ENCODE measurements around the gene FCN1.

FCN1 gene

DNA sequence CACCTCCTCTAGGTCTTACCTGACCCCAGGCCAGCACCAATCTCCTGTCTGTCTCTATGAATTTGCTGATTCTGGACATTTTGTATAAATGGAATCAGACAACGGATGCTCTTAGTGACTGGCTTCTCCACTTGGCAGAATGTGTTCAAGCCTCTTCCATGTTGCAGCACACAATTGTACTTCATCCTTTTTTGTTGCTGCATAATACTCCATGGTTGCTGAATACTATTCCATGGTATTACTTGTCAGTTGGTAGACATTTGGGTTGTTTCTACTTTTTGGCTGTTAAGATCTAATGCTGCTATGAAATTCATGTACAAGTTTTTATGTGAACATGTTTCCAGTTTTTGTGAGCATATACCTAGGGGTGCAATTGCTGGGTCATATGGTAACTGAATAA lies 34.3 kb upstream of the FCN1 start:
- no peak overlapping the region for H3K4me3 ChIP-seq (ENCODE audit: low read depth, low read length)
- DNase-seq (ENCODE audit: low read depth) = no peak
- TF ChIP-seq, protein P1, sequence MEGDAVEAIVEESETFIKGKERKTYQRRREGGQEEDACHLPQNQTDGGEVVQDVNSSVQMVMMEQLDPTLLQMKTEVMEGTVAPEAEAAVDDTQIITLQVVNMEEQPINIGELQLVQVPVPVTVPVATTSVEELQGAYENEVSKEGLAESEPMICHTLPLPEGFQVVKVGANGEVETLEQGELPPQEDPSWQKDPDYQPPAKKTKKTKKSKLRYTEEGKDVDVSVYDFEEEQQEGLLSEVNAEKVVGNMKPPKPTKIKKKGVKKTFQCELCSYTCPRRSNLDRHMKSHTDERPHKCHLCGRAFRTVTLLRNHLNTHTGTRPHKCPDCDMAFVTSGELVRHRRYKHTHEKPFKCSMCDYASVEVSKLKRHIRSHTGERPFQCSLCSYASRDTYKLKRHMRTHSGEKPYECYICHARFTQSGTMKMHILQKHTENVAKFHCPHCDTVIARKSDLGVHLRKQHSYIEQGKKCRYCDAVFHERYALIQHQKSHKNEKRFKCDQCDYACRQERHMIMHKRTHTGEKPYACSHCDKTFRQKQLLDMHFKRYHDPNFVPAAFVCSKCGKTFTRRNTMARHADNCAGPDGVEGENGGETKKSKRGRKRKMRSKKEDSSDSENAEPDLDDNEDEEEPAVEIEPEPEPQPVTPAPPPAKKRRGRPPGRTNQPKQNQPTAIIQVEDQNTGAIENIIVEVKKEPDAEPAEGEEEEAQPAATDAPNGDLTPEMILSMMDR (IDR thresholded peaks at IDR 0.05; ENCODE audit: low read depth, low read length) = no peak
- TF ChIP-seq MYC (IDR thresholded peaks at IDR 0.05; ENCODE audit: low read depth, low read length) (no peak), POLR2A (IDR thresholded peaks at IDR 0.05; ENCODE audit: extremely low read depth, insufficient read length) (no peak)
- TF ChIP-seq, protein P2, sequence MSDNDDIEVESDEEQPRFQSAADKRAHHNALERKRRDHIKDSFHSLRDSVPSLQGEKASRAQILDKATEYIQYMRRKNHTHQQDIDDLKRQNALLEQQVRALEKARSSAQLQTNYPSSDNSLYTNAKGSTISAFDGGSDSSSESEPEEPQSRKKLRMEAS (IDR thresholded peaks at IDR 0.05; ENCODE audit: low read depth, low read length) = no peak

DNA sequence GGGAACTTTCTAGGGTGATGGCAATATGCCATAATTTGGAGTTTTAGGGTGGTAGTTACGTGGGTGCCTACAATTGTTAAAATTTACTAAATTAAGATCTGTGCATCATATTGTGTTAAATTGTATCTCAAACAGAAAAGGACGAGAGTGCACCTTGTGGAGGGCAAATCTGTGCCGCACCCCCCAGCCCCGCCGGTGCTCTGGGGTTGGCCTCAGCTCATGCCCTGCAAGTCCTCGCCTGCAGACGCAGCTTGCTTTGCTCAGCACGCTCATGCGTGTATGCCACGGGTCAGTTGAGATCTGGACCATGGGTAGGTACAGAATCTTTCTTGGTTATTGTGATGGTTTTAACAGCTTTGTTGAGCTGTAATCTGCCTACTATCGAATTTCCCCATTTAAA lies 33.7 kb upstream of the FCN1 start:
- H3K4me3 ChIP-seq (ENCODE audit: low read depth, low read length) = no peak overlapping the region
- no peak for TF ChIP-seq POLR2A (IDR thresholded peaks at IDR 0.05; ENCODE audit: extremely low read depth, insufficient read length)
- no peak for TF ChIP-seq MYC (IDR thresholded peaks at IDR 0.05; ENCODE audit: low read depth, low read length)
- TF ChIP-seq, protein P1 (IDR thresholded peaks at IDR 0.05; ENCODE audit: low read depth, low read length) = no peak
- TF ChIP-seq, protein P2 (IDR thresholded peaks at IDR 0.05; ENCODE audit: low read depth, low read length) = no peak
- DNase-seq (ENCODE audit: low read depth) = no peak

DNA sequence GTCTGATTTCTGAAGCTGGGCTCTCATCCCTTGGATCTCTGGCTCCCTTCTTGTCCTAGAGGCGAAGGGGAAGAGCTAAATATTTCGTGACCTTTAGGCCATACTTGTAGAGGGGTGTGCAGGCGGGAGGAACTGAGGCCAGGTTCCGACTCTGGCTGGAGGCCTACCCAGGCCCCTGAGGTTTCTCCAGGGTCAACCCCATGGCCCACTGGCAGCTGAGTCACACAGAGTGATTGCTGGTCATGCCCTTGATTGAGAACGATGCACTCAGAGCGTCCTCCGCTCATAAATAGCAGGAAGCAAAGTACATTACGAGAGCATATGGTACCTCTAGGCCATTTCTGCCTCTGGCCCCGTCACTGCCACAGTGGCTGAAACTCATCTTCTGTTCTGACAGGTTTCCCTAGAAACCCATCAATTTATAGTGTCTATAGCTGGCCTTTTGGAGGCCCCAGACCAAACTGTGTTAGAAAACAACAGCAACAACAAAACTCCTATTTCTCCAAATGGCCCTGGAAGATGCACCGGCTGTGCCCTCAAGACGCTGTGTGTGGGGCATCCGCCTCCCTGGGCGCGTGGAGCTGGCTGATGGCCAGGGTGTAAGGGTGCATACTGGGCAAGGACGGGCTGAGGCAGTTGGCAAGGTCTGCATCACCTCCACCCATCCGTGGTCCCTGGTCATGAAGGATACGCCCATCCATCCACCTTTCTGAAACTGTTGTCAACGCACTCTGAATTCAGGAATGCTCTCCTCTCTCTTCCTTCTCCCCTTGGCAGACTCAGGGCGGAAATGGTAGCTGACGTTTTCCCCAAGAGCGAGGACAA lies 32.9 kb upstream of the FCN1 start:
- no peak overlapping the region for H3K4me3 ChIP-seq (ENCODE audit: low read depth, low read length)
- TF ChIP-seq, protein P1 (IDR thresholded peaks at IDR 0.05; ENCODE audit: low read depth, low read length) = no peak
- no peak for TF ChIP-seq MYC (IDR thresholded peaks at IDR 0.05; ENCODE audit: low read depth, low read length)
- TF ChIP-seq, protein P2 (IDR thresholded peaks at IDR 0.05; ENCODE audit: low read depth, low read length) = no peak
- no peak for DNase-seq (ENCODE audit: low read depth)

DNA sequence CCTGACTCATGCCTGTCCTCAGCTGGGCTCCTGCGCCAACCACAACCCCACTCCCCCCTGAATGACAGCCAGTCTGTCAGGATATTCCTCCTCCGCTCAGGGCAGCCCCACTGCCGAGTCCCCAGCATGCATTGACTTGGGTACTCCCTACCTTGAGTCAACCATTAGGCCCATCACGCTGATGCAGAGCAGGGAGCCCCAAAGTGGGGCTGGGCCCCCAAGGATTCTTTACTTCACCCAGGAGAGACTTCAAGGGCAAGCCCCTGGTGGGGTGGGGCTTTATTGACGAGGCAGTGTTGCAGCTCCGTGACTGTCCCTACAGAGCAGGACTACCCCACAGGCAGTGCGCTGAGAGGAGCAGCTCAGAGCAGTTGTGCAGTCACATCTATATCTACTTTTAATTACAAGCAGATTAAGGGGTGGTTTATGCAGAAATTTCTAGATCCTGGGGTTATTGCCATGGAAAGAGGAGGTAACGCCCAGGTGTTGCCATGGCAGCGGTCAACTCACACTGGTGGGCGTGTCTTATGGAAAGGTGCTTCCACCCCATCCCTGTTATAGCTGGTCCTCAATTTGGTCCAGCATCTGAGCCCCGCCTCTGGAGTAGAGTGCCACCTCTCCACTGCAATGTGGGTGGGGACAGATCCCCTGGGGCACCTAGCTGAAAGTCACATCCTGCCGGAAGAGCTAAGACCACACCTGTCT lies 32.1 kb upstream of the FCN1 start:
- TF ChIP-seq, protein P2 (IDR thresholded peaks at IDR 0.05; ENCODE audit: low read depth, low read length) = no peak
- TF ChIP-seq, protein P1 (IDR thresholded peaks at IDR 0.05; ENCODE audit: low read depth, low read length) = no peak
- TF ChIP-seq POLR2A (IDR thresholded peaks at IDR 0.05; ENCODE audit: extremely low read depth, insufficient read length) (no peak), MYC (IDR thresholded peaks at IDR 0.05; ENCODE audit: low read depth, low read length) (no peak)
- no peak overlapping the region for H3K4me3 ChIP-seq (ENCODE audit: low read depth, low read length)

DNA sequence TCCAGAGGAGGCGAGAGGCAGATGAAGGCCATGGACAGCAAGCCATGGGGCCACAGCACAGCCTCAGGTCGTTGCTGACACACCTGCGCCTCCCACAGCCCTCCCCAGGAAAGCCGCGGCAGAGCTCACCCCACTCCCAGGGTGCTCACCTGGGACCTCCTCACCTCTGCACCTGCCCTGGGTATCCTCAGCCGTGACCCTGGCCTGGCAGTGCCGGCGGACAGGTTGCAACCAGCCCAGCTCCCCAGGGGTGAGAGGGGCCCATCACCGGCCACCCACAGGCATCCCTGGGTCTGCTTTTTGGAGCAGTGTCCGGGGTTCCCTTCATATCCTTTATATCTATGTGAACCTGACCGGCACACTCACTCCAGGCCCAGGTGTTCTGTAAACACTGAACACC lies 30.4 kb upstream of the FCN1 start:
- no peak for DNase-seq (ENCODE audit: low read depth)
- no peak overlapping the region for H3K4me3 ChIP-seq (ENCODE audit: low read depth, low read length)
- TF ChIP-seq POLR2A (IDR thresholded peaks at IDR 0.05; ENCODE audit: extremely low read depth, insufficient read length) (no peak), MYC (IDR thresholded peaks at IDR 0.05; ENCODE audit: low read depth, low read length) (no peak)
- TF ChIP-seq, protein P2 (IDR thresholded peaks at IDR 0.05; ENCODE audit: low read depth, low read length) = no peak
- TF ChIP-seq, protein P1 (IDR thresholded peaks at IDR 0.05; ENCODE audit: low read depth, low read length) = no peak

More for the DNA sequence above, 32.1 kb upstream of the FCN1 start:
- no peak for DNase-seq (ENCODE audit: low read depth)

Measured in NB4 (cell line).